HG03558 (cell line): ENCODE measurements around the gene ANKS1A.

Experiments
- ATAC-seq: cut with Tn5 transposase; IDR thresholded peaks from one replicate; pipeline ENCODE4 v1.9.1; 2021; ENCODE audit warnings: moderate number of reproducible peaks; ENCODE audit not compliant: unreplicated experiment; ENCODE audit errors: extremely low read depth

ANKS1A gene

DNA sequence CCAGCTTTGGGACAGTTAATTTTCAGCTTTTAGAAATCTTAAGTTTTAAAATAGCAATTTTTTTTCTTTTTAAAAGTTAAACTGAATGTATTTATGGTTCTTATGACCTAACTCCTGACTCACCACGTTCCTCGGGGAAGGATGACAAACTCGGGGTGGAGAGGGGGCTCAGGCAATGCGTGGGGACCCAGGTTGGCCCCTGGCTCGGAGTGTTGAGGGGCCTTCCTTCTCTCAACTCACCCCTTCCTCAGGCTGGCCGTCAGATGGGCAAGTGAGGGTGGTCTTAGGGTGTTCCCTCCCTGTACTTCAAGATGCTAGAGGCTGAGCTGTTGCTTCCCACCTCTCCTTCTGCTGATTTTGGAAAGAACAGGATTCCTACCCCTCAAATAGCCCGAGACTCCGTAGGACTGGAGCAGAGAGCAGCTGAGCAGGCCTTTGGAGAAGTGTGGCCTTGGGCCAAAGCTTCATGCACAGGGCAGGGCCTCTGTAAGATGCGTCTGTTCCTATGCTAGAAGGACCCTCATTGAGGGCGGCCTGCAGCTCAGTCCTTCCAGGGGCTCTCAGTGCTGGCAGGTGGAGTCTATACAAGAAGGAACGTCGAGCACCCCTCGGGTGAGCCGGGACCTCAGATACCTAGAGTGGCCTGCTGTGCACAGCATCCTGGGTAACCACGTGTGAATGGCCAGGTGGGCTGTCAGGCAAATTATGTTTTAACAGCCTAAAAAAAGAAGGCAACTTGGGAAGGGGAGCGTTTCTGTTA lies 172.8 kb downstream of the ANKS1A start:
- no peak for ATAC-seq

DNA sequence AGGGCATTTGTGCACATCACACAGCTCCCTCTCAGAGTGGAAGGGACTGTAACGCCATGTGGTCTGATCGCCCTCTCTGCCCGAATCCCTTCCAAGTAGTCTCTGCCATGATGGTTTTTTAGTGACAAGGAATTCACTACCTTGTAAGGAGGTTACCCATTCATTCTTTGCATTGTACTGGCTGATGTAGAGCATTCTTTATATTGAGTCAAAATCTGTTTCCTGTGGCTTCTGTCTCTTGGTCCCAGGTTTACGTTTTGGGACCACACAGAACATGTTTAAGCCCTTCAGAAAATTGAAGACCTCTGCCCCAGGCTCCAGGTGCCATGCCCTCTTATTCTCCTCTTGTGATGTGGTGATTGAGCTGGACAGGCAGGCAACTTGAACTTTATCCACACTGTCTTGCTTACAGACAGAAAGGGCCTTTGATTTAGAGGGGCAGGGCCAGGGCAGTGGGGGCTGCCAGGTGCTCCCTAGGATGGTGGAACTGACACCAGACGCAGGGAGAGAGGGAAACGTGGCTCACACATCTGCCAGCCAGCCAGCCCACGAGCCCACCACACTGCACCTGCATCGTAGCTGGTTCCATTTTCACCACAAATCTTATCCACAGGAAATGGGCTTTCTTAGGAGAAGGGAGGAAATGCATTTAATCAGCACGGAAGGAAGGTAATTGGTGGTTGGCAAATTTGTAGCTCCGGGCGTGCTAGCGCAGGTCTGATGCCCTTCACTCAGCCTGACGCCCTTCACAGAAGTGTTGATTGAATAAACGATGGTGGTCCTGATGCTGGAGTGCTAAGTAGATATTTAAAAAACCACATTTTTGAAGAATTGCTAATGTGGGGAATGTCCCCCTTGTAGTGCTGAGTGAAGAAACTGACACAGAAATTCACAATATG lies 173.9 kb downstream of the ANKS1A start:
- no peak for ATAC-seq

DNA sequence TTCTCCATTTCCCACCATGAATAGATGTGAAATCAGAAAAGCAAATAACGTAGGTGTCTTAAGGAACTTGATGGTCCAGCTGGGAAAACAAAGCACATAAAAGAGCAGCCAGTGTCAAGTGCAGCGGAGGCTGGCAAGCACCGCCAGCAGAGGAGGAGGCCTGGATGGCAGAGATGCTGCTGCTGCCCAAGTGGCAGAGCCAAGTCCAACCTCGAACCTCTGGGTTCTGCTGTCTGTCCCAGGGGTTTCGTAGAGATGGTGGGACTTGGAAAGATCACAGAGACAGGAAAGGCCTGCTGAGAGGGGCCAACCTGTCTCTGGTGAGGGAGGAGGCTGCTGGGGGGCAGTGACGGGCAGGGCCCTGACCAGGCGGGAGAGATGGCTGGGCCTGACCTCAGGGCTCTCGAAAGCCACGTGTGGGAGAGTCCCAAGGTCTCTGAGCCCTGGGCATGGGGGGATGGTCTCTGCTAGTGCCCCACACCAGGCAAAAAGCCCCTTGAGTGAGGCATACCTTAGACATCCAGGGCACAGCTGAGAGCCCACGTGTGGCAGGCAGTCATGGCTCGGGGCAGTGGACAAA lies 174.7 kb downstream of the ANKS1A start:
- no peak for ATAC-seq

- ATAC-seq: no peak
Observed at GRCh38 chr6:35064290-35064689, 175.2 kb downstream of the ANKS1A start.

GRCh38 chr6:35064757-35065440 lies 175.8 kb downstream of the ANKS1A start:
- ATAC-seq: no peak

DNA sequence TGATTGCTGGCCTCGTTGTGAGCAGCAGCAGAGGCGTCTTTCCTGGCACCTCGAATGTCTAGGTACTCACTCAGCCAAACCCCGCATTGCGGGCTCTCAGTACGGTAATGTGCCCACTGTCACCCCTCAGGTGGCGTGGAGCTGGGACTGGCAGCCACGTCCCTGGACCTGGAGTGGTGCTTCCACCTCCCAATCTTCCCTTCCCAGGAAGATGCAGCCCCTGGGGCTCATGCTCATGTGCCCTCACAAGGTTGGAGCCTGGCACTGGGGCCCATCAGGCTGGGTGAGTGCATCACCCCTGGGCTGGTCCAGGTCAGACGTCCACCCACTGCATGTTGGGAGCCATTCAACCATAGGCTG lies 176.4 kb downstream of the ANKS1A start:
- ATAC-seq: no peak

DNA sequence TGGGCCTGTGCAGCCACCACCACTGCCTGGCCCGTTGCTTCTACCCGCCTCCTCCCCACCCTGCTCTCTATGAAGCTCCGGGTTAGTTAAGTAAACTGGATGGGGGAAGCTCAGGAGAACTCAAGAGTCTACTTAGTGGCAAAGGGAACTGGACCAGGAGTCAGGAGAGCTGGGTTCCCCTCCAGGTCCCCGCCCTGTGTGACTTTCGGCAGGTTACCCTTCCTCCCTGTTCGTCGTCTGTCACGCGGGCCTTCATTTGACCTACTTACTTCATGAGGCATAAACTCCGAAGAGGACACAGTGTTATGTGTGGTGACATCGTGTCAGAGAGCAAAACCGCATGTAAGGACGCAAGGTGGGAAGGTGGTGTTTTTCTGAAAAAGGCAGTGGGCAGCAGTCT lies 176.8 kb downstream of the ANKS1A start:
- ATAC-seq: no peak

GRCh38 chr6:35067234-35067633 lies 178.2 kb downstream of the ANKS1A start:
- ATAC-seq: no peak

- no peak for ATAC-seq
Observed at GRCh38 chr6:35068206-35068605, 179.2 kb downstream of the ANKS1A start.

DNA sequence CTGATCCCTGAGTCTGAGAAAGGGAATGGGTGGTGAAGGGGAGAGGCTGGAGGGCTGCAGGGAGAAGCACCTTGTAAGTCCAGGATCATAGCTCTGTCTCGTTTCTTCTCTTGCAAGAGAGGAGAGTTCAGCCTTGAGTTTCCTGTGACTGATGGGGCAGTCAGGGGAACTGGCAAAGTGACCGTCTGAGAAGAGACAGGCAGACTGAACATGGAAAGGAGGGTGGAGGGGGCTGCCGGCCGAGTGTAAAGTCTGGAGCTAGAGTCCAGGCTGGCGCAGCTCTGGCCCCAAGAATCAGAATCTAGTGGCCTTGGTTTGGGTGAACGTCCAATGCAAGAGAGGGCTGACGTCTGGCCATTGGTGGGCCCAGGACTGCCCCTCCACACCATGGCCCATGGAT lies 179.6 kb downstream of the ANKS1A start:
- no peak for ATAC-seq

DNA sequence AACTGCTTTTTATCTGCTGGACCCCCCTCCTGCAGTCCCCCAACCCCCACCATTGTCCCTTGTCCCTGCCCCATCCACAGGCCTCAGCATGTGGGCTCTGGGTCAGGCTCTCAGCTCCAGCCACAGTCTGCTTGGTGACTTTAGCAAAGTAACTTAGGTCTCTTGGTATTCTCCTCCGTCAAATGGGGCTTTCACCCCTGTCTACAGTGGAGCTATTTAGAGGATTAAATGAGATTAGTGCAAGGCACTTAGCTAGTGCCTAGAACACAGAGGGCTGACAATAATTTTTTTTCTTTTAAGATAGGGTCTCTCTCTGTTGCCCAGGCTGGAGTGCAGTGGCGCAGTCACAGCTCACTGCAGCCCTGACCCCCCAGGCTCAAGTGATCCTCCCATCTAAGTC lies 180.2 kb downstream of the ANKS1A start:
- no peak for ATAC-seq

- ATAC-seq: no peak
Observed at GRCh38 chr6:35070111-35070510, 181.1 kb downstream of the ANKS1A start.

DNA sequence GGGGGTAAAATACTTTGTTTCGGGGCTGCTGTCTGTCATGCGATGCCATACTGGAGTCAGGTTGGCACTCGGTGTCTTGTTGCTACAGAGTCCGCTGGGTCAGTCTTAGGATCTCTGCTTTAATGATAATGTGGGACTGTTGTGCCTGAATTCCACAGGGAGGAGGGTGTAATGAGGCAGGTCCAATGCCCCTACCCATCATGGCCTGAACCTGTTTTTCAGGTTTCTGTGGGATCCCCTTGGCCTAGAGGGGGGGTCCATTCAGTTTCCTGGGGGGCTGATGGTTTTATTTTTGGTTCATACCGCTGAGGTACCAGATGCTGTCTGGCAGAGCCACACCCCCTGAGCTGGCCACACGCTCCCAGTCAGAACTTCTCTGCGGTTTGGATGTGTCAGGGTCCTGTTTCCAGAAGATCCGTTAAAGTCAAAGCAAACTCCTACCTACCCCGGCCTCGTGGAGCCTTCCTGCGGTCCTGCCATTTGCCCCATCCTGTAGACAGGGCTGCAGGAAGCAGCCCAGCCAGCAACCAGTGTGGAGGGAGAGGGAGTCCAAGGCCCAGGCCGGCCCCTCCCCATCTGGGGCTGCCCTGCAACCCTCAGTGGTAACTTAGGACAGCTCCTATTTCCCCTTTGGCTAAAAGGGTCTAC lies 182.4 kb downstream of the ANKS1A start:
- no peak for ATAC-seq

GRCh38 chr6:35072051-35072697 lies 183.1 kb downstream of the ANKS1A start:
- no peak for ATAC-seq

GRCh38 chr6:35072698-35073055 lies 183.6 kb downstream of the ANKS1A start:
- no peak for ATAC-seq

DNA sequence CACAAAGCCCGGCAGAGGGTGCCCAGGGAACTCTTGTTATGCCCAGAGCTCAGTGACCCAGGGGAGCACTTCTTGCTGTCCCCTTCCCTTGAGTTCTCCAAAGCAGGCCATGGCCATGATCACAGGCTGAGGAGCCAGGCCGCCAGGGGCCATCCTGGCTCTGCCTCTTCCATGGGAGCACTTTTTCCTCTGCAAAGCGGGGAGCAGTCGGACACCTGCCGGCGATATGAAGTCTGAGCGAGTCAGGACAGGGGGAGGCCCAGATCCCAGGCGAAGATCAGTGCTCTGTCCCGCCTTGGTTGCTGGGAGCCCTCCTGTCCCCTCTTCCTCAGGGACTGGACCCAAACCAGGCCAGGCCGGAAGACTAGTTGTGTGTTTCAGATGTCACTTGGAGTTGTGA lies 184.2 kb downstream of the ANKS1A start:
- ATAC-seq: no peak

GRCh38 chr6:35073766-35074471 lies 184.9 kb downstream of the ANKS1A start:
- no peak for ATAC-seq

DNA sequence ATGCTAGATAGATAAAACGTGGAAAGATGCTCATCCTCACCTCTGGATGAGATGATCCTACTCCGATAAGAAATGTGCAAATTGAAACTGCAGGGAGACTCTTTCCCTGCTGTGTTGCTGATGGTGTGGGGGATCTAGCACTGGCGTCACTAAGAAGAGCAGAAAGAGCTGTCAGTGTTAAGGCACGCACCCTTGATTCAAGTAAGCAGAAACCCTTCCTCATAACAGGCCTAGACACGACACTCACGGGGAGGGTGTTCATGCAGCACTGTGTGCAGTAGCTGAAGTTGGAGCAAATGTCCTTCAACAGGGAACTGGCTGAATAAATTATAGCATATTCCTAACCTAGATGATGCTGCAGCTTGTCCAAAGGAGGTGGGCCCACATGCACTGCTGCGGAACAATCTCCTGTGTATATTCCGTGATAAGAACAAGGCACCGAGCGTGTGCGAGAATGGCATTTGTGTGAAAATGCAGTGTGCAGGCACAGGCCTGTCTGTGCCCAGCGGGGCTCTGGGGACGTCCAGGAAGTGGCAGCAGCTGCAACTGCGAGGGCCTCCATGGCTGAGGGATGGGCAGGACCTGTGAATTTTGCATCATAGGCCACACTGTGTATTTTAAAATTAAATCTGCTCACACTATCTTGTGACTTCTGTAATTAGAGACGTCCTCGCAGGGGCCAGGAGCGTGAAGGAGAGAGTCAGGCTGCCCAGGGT lies 188.1 kb downstream of the ANKS1A start:
- no peak for ATAC-seq

DNA sequence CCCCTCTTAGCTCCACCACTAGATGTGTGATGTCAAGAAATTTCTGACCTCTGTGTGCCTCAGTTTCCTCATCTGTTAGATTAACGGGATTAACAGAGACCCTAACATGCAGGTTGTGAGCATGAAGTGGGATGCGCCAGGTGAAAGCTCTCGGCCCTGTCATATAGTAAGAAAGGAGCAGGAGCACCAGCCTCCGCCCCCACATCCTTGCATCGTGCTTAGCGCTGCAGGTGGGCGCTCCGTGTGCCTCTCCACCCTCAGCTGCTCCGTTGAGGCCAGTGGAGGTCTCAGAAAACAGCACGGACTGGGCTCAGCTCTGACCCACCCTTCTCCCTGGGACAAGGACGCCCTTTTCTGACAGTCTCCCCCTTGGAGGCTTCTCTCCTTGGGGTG lies 188.7 kb downstream of the ANKS1A start:
- ATAC-seq: no peak
